ENCODE results near the gene PDLIM3.
"Not testable (repeated sequence)": the region's sequence is repeated elsewhere in the genome, so short reads cannot be mapped to it uniquely, and the experiment has no call there.

PDLIM3 gene

DNA sequence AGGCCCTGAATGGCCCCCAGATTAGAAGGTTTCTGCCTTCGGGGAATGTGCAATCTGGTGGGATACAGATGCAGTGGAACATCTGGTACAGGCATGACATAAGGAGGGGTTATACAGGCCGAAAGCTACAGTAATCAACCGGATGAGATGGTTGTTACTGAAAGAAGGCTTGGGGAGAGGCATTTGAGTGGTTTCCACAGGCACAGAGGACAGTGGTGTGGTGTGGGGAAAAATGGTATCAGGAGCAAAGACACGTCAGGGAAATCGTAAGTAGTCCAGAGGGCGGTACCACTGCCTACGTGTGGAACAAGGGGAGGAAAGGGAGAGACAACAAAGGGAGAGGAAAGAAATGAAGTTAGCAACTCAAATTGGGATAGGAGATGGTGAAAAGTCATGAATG, 3.0 kb downstream of the PDLIM3 start:
- Mint-ChIP-seq H3K36me3 (ENCODE audit: low read depth) (no peaks in the 10 kb centered on the region), H3K27me3 (ENCODE audit: low read depth) (peaks cover 28% of the 10 kb centered on the region), H3K4me1 (peaks cover 38% of the 10 kb centered on the region), H3K4me3 (peak overlapping the region; percentile 73 to 85 (median 82)), H3K27ac (peak overlapping the region; percentile 2 to 52 (median 12)), H3K9me3 (no peaks in the 10 kb centered on the region)
- TF ChIP-seq CTCF (IDR thresholded peaks at IDR 0.05; ENCODE audit: unreplicated experiment in 3 of 3) = no peak

GRCh38 chr4:185531654-185532053, 3.7 kb downstream of the PDLIM3 start:
- H3K36me3 Mint-ChIP-seq (ENCODE audit: low read depth); H3K9me3 Mint-ChIP-seq: not testable (repeated sequence)
- peaks cover 26% of the 10 kb centered on the region for H3K27me3 Mint-ChIP-seq (ENCODE audit: low read depth)

DNA sequence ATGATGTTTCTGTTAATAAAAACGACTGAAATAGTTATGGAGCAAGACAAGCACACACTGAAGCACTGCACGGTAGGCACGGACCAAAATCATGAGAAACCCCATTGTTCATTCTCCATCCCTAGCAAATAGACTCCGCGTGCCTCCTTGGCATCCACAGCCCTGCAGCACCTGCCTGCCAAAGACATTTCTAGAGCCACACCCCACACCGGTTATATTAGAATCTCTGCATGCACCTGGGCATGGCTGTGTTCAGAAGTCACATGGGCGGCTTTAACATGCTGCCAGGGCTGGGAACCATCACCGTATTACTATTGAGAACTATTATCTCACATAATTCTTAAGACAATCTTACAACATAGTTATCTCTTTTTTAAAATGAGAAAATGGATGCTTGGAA, 5.9 kb downstream of the PDLIM3 start:
- Mint-ChIP-seq H3K4me1 (peaks cover 39% of the 10 kb centered on the region), H3K27me3 (ENCODE audit: low read depth) (peaks cover 13% of the 10 kb centered on the region), H3K9me3 (peaks cover 4% of the 10 kb centered on the region), H3K27ac (no peak overlapping the region), H3K36me3 (ENCODE audit: low read depth) (no peaks in the 10 kb centered on the region), H3K4me3 (peak overlapping the region in 1 of 3 experiments; percentile 24)
- TF ChIP-seq CTCF (IDR thresholded peaks at IDR 0.05; ENCODE audit: unreplicated experiment in 3 of 3) = no peak

More at GRCh38 chr4:185531654-185532053, 3.7 kb downstream of the PDLIM3 start:
- Mint-ChIP-seq H3K27ac (peak overlapping the region in 1 of 3 experiments; percentile 31), H3K4me3 (peak overlapping the region; percentile 2 to 65 (median 38)), H3K4me1 (peaks cover 39% of the 10 kb centered on the region)

- Mint-ChIP-seq H3K27ac (peak overlapping the region in 1 of 3 experiments; percentile 33), H3K4me1 (peaks cover 27% of the 10 kb centered on the region), H3K27me3 (ENCODE audit: low read depth) (peaks cover 3% of the 10 kb centered on the region), H3K36me3 (ENCODE audit: low read depth) (no peaks in the 10 kb centered on the region), H3K4me3 (peak overlapping the region in 1 of 3 experiments; percentile 12), H3K9me3 (peaks cover 4% of the 10 kb centered on the region)
- no peak for TF ChIP-seq CTCF (IDR thresholded peaks at IDR 0.05; ENCODE audit: unreplicated experiment in 3 of 3)
Observed at GRCh38 chr4:185524888-185525863, 10.1 kb downstream of the PDLIM3 start.

DNA sequence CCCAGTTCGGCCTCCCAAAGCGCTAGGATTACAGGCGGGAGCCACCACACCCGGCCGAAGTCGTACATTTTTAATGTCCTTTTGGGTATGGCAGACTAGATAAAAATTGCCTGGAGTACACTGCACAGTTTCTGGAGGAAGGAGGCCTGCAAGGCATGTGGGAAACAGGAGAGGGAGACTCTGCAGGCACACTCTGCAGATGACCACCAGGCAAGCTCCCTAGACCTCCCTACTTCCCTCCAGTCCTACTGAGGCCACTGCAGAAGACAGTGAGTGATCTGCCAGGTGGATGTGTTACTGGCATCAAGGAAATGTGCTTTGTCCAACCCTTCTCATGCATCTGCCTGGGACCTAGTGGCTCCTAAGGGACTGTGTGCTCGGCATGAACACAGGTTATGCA, 11.4 kb downstream of the PDLIM3 start:
- Mint-ChIP-seq H3K4me3 (no peak overlapping the region), H3K27ac (no peak overlapping the region), H3K36me3 (ENCODE audit: low read depth) (no peaks in the 10 kb centered on the region), H3K4me1 (peaks cover 22% of the 10 kb centered on the region), H3K27me3 (ENCODE audit: low read depth) (peaks cover 3% of the 10 kb centered on the region), H3K9me3 (peaks cover 4% of the 10 kb centered on the region)
- no peak for TF ChIP-seq CTCF (IDR thresholded peaks at IDR 0.05; ENCODE audit: unreplicated experiment in 3 of 3)

DNA sequence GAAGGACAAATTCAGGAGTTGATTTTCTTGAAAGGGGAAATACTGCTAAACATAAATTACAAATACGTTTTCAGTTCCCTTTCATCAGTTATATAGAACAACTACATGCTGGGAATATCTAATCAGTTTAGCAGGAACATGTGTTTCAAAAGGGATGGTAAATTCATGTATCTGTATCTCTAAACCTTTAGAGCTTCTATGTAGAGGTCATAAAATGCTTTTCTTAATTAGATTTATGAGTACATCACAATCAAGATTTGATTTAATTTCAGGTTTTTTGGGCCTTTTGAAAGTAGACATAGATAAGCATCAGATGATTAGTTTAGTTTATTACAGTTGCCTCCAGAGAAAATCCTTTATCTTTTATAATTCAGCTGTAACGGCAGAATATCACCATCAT, 12.9 kb downstream of the PDLIM3 start:
- Mint-ChIP-seq H3K9me3 (peaks cover 4% of the 10 kb centered on the region), H3K36me3 (ENCODE audit: low read depth) (no peaks in the 10 kb centered on the region), H3K4me3 (no peak overlapping the region), H3K27ac (no peak overlapping the region), H3K27me3 (ENCODE audit: low read depth) (peaks cover 3% of the 10 kb centered on the region), H3K4me1 (peaks cover 18% of the 10 kb centered on the region)
- TF ChIP-seq CTCF (IDR thresholded peaks at IDR 0.05; ENCODE audit: unreplicated experiment in 3 of 3) = no peak
